Fibroblast of lung (primary cell): ENCODE data around the gene ADCY5.

Experiments used
- CTCF ChIP-seq, 2 donors: IDR thresholded peaks in 1 of 2; conservative IDR thresholded peaks in 1 of 2; 1 replicate in 1 of 2; 2 replicates in 1 of 2; pipeline ENCODE4 v1.5.1; 2011 to 2012; ENCODE audit warnings: low read length in 2 of 2, control low read depth in 1 of 2, inconsistent platforms in 1 of 2, low read depth in 1 of 2, mild to moderate bottlenecking in 1 of 2
- EZH2 ChIP-seq: IDR thresholded peaks from 2 replicates; pipeline ENCODE4 v1.5.1; 2012; ENCODE audit warnings: low read length, control low read depth, mild to moderate bottlenecking; ENCODE audit errors: missing control alignments

- TF ChIP-seq CTCF (conservative IDR thresholded peaks at IDR 0.05 in 1 of 2, IDR thresholded peaks at IDR 0.05 in 1 of 2; ENCODE audit: low read depth in 1 of 2, low read length in 2 of 2): no peak
- no peak for TF ChIP-seq EZH2
Observed at GRCh38 chr3:123339302-123339701, 109.6 kb downstream of the ADCY5 start.
